Psoas muscle (tissue), 8 donors: ENCODE data around the gene CRTAC1. TPM values are rescaled to one million over a fixed set of nuclear protein-coding genes. Genes with fewer than 3 reads are reported as not detected.

Experiments used
- ATAC-seq, 4 donors: fragments of 200-7000 bp; cut with Tn5 transposase; one replicate each; pipeline ENCODE4 v1.9.1; 2020; ENCODE audit warnings: moderate library complexity in 3 of 4, mild to moderate bottlenecking in 2 of 4
- DNase-seq, 2 donors: peaks; one replicate each; pipeline ENCODE4 v3.0.0-alpha.2; 2020
- H3K27ac ChIP-seq: fragments of 200-600 bp; one replicate; pipeline ENCODE4 v1.8.0; 2022
- H3K27me3 ChIP-seq, 3 donors: fragments of 200-600 bp in 1 of 3; one replicate each; pipeline versions ENCODE4 v1.6.1 to v1.8.0; 2013 to 2022; ENCODE audit warnings: low read length in 2 of 3, mild to moderate bottlenecking in 2 of 3, moderate library complexity in 1 of 3; ENCODE audit not compliant: insufficient read depth in 3 of 3
- H3K36me3 ChIP-seq, 2 donors: fragments of 200-600 bp in 1 of 2; one replicate each; pipeline versions ENCODE4 v1.6.1 to v1.8.0; 2013 to 2022; ENCODE audit warnings: low read depth in 1 of 2, mild to moderate bottlenecking in 1 of 2, moderate library complexity in 1 of 2; ENCODE audit not compliant: insufficient read depth in 1 of 2
- H3K4me1 ChIP-seq: fragments of 200-600 bp; one replicate; pipeline ENCODE4 v1.8.0; 2022
- H3K4me3 ChIP-seq: fragments of 200-600 bp; one replicate; pipeline ENCODE4 v1.8.0; 2022; ENCODE audit warnings: mild to moderate bottlenecking
- H3K9me3 ChIP-seq: fragments of 200-600 bp; one replicate; pipeline ENCODE4 v1.8.0; 2022
- CTCF ChIP-seq: fragments of 200-600 bp; IDR thresholded peaks from one replicate; pipeline ENCODE4 v1.8.0; 2022; ENCODE audit warnings: antibody characterized with exemption
- WGBS, 3 donors: extraction: QIAGEN DNeasy Blood & Tissue Kit; methylation state at CpG; one replicate each; pipeline versions ENCODE4 v1.1.6 to v1.1.7; 2013; 5-methylcytosine and 5-hydroxymethylcytosine counted together
- intact Hi-C, 2 donors: fragments of 100-400 bp; cut with DNase I; formaldehyde crosslinking; loops; one replicate each; pipeline versions ENCODE4 v1.11.0 to v1.14.2; 2022
- polyA plus RNA-seq, 3 donors: library from polyadenylated mRNA; stranded (reverse); fragments of 200-250 nt; gene quantifications; one replicate each; pipeline ENCODE4 v1.2.3, GENCODE V29; 2013
- total RNA-seq, 4 donors: library from RNA; stranded (reverse); fragmentation: NEBNext Ultra II Directional in 2 of 4; extraction: Animal tissue kit (Norgen Biotek cat#: 25700) in 2 of 4; gene quantifications; one replicate each; pipeline versions ENCODE4 v1.2.1 to v1.2.4, GENCODE V29; 2021 to 2023
- donor health status: healthy with polysubstance abuse.
- donor health status: DM: no; HTN: no; CAD: no; lungs with moderate emphysema.
- donor health status: Bipolar disorder and iron deficiency.
- donor health status: healthy.
- donor health status: DM: yes; HTN: yes; CAD: no.
- donor health status: DM: no; HTN: no; CAD: no.
- donor health status: DM: no; HTN: no; CAD: no.
- donor health status: DM: yes; HTN: yes; CAD: no.

The CRTAC1 gene
- total and polyA plus RNA-seq, 7 donors = 0.07 to 0.93 (median 0.30) TPM

GRCh38 chr10:97937928-97938327, 92.5 kb downstream of the CRTAC1 start:
- ATAC-seq (no peak), DNase-seq (no peak)
- peaks cover 0 to 14% (median 1%) of the 10 kb centered on the region in 3 donors for H3K27me3 ChIP-seq

GRCh38 chr10:97937054-97937453, 93.4 kb downstream of the CRTAC1 start:
- intact Hi-C loops = no loop called here
- Histone ChIP-seq H3K9me3 (no peaks in the 10 kb centered on the region), H3K27me3 (peaks cover 0 to 5% (median 1%) of the 10 kb centered on the region in 3 donors), H3K27ac (no peak overlapping the region), H3K4me3 (no peak overlapping the region), H3K4me1 (no peaks in the 10 kb centered on the region), H3K36me3 (no peaks in the 10 kb centered on the region)
- TF ChIP-seq CTCF = no peak
- ATAC-seq (no peak), DNase-seq (no peak)
- WGBS, 3 donors = 76 to 80% (median 79%) methylated on average over 5 of the region's 5 CpGs

More at GRCh38 chr10:97937928-97938327, 92.5 kb downstream of the CRTAC1 start:
- Histone ChIP-seq H3K36me3 (no peaks in the 10 kb centered on the region), H3K9me3 (no peaks in the 10 kb centered on the region), H3K4me3 (no peak overlapping the region), H3K27ac (no peak overlapping the region), H3K4me1 (no peaks in the 10 kb centered on the region)
- intact Hi-C loops = no loop called here
- 64 to 67% (median 66%) methylated on average over 8 of the region's 8 CpGs for WGBS, 3 donors
- no peak for TF ChIP-seq CTCF

- Histone ChIP-seq H3K4me1 (no peaks in the 10 kb centered on the region), H3K27ac (no peak overlapping the region), H3K9me3 (no peaks in the 10 kb centered on the region), H3K4me3 (no peak overlapping the region), H3K27me3 (peaks cover 0 to 6% (median 1%) of the 10 kb centered on the region in 3 donors), H3K36me3 (no peaks in the 10 kb centered on the region)
- intact Hi-C loops = no loop called here
- ATAC-seq (no peak), DNase-seq (no peak)
- 87 to 89% (median 88%) methylated on average over 23 of the region's 23 CpGs for WGBS, 3 donors
- TF ChIP-seq CTCF = no peak
Observed at GRCh38 chr10:97936126-97936525, 94.3 kb downstream of the CRTAC1 start.

- 81 to 88% (median 87%) methylated on average over 10 of the region's 10 CpGs for WGBS, 3 donors
- ATAC-seq (no peak), DNase-seq (no peak)
- Histone ChIP-seq H3K27ac (no peak overlapping the region), H3K36me3 (no peaks in the 10 kb centered on the region), H3K27me3 (peaks cover 0 to 16% (median 1%) of the 10 kb centered on the region in 3 donors), H3K9me3 (no peaks in the 10 kb centered on the region), H3K4me3 (no peak overlapping the region), H3K4me1 (no peaks in the 10 kb centered on the region)
- intact Hi-C loops = no loop called here
- TF ChIP-seq CTCF = no peak
Observed at GRCh38 chr10:97932932-97933530, 97.4 kb downstream of the CRTAC1 start.

GRCh38 chr10:97931041-97931440, 99.4 kb downstream of the CRTAC1 start:
- 49 to 62% (median 54%) methylated on average over 4 of the region's 4 CpGs for WGBS, 3 donors
- ATAC-seq = no peak
- H3K27ac ChIP-seq = no peak overlapping the region

More at GRCh38 chr10:97931041-97931440, 99.4 kb downstream of the CRTAC1 start:
- no peak overlapping the region for H3K4me3 ChIP-seq
- TF ChIP-seq CTCF = no peak
- no peaks in the 10 kb centered on the region for H3K9me3 ChIP-seq
- peaks cover 0 to 33% (median 1%) of the 10 kb centered on the region in 3 donors for H3K27me3 ChIP-seq
- H3K36me3 ChIP-seq = no peaks in the 10 kb centered on the region
- H3K4me1 ChIP-seq = no peaks in the 10 kb centered on the region
- DNase-seq = no peak
- intact Hi-C loops = no loop called here
